Left renal pelvis (tissue), 4 donors: ENCODE results near the gene ZBED1. TPM values are rescaled to one million over a fixed set of nuclear protein-coding genes. Genes with fewer than 3 reads are reported as not detected.
"Not testable (repeated sequence)": the region's sequence is repeated elsewhere in the genome, so short reads cannot be mapped to it uniquely, and the experiment has no call there.

Experiments used
- DNase-seq, 4 donors: peaks; one replicate each; pipeline ENCODE4 v3.0.0-alpha.2; 2013; ENCODE audit warnings: low read depth in 4 of 4, low spot score in 3 of 4
- polyA plus RNA-seq, 4 donors: library from polyadenylated mRNA; unstranded; fragments of 120-200 nt; gene quantifications; one replicate each; pipeline ENCODE4 v1.2.1, GENCODE V29; 2013; ENCODE audit not compliant: insufficient read length in 4 of 4

ZBED1 gene
- polyA plus RNA-seq, 4 donors = 32.9 to 49.8 (median 46.8) TPM

GRCh38 chrX:2520539-2520938 lies 19.8 kb upstream of the ZBED1 start:
- no peak for DNase-seq

GRCh38 chrX:2519638-2520037 lies 18.9 kb upstream of the ZBED1 start:
- DNase-seq = not testable (repeated sequence)

- DNase-seq = no peak
These were observed 16.3 kb upstream of the ZBED1 start for GRCh38 chrX:2517055-2517454.

- DNase-seq = no peak
These were observed 15.8 kb upstream of the ZBED1 start for GRCh38 chrX:2516623-2517022.

- DNase-seq = no peak
These were observed 13.4 kb upstream of the ZBED1 start for GRCh38 chrX:2514131-2514530.

- DNase-seq = no peak
These were observed 12.4 kb upstream of the ZBED1 start for GRCh38 chrX:2513121-2513664.

- no peak for DNase-seq
These were observed 11.7 kb upstream of the ZBED1 start for GRCh38 chrX:2512501-2512900.

- DNase-seq = no peak
These were observed 10.6 kb upstream of the ZBED1 start for GRCh38 chrX:2511326-2511725.

- no peak for DNase-seq
These were observed 8.0 kb upstream of the ZBED1 start for GRCh38 chrX:2508648-2509335.

- no peak for DNase-seq
These were observed 7.3 kb upstream of the ZBED1 start for GRCh38 chrX:2507904-2508627.

- DNase-seq = no peak
These were observed 6.4 kb upstream of the ZBED1 start for GRCh38 chrX:2507196-2507595.

- not testable (repeated sequence) for DNase-seq
These were observed 4.6 kb upstream of the ZBED1 start for GRCh38 chrX:2505341-2505740.

- no peak for DNase-seq
These were observed 4.0 kb upstream of the ZBED1 start for GRCh38 chrX:2504706-2505332.

GRCh38 chrX:2503591-2504500 lies 3.1 kb upstream of the ZBED1 start:
- no peak for DNase-seq

- no peak for DNase-seq
These were observed 2.1 kb upstream of the ZBED1 start for GRCh38 chrX:2502668-2503519.

GRCh38 chrX:2502120-2502667 lies 1.4 kb upstream of the ZBED1 start:
- no peak for DNase-seq

GRCh38 chrX:2501559-2502102 lies 855 bp upstream of the ZBED1 start:
- no peak for DNase-seq

GRCh38 chrX:2500091-2500802 lies 529 bp downstream of the ZBED1 start:
- no peak for DNase-seq
